ENCODE results near the gene MYO5A. TPM values are rescaled to one million over a fixed set of nuclear protein-coding genes. Genes with fewer than 3 reads are reported as not detected.

MYO5A gene
- total and polyA plus RNA-seq, 10 of the 15 experiments (the other 5 are each of a cell fraction or from before 2014, with no cell fraction given), result 4.2 to 42.9 (median 31.1) TPM

DNA sequence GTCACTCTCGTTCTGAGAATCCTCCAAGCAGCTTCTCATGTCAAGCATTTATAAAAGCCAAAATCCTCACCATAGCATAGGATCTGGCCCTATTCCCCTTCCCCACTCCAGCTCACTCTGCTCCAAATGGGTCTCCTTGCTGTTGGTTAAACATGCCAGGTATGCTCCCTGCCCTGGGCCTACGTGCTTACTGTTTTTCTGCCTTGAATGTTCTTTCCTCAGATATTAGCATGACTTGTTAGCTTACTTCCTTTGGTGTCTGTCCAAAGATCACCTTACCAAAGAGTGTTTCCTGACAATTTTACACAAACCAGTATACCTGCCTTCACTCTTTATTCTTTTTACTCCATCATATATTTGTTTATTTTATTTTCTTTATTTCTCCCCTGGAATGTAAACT lies 200.0 kb downstream of the MYO5A start (continued):
- TF ChIP-seq NR2C1 (IDR thresholded peaks at IDR 0.05) (no peak), NFIC (IDR thresholded peaks at IDR 0.05; ENCODE audit: low read depth, low read length) (no peak)
- TF ChIP-seq, protein P1, sequence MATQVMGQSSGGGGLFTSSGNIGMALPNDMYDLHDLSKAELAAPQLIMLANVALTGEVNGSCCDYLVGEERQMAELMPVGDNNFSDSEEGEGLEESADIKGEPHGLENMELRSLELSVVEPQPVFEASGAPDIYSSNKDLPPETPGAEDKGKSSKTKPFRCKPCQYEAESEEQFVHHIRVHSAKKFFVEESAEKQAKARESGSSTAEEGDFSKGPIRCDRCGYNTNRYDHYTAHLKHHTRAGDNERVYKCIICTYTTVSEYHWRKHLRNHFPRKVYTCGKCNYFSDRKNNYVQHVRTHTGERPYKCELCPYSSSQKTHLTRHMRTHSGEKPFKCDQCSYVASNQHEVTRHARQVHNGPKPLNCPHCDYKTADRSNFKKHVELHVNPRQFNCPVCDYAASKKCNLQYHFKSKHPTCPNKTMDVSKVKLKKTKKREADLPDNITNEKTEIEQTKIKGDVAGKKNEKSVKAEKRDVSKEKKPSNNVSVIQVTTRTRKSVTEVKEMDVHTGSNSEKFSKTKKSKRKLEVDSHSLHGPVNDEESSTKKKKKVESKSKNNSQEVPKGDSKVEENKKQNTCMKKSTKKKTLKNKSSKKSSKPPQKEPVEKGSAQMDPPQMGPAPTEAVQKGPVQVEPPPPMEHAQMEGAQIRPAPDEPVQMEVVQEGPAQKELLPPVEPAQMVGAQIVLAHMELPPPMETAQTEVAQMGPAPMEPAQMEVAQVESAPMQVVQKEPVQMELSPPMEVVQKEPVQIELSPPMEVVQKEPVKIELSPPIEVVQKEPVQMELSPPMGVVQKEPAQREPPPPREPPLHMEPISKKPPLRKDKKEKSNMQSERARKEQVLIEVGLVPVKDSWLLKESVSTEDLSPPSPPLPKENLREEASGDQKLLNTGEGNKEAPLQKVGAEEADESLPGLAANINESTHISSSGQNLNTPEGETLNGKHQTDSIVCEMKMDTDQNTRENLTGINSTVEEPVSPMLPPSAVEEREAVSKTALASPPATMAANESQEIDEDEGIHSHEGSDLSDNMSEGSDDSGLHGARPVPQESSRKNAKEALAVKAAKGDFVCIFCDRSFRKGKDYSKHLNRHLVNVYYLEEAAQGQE (IDR thresholded peaks at IDR 0.05; ENCODE audit: low read depth, low read length), result no peak

DNA sequence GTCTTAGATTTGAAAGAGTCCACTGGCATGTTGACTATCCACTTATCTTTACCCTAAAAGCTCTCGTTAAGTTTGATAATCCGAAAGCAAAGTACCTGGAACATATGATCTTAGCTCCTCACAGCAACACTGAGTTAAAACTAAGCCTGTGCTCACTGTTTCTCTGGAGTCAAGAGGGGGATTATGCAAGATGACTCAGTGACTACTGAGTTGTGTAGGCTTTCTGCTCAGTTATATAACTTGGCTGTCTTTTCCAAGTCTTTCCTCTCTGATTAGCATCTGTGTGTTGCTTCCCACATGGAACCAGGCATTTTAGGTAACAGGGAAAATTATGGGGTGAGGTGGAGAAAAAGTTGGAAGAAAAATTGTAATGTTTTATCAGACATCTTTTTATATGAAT lies 201.9 kb downstream of the MYO5A start:
- no TSS peak for BruUV-seq (replicated peaks)
- H3K4me1 ChIP-seq (ENCODE audit: control insufficient read depth, insufficient read depth, low read length), result peaks cover 12% of the 10 kb centered on the region
- no peaks in the 10 kb centered on the region for H3K9me3 ChIP-seq (replicated peaks; ENCODE audit: control insufficient read depth, insufficient read depth, low read length)
- in situ Hi-C loops (cut with MboI) (loop anchor here (5.0 kb wide), 1 partner anchor 406 kb away; no protein-coding TSS in a partner anchor), intact Hi-C loops (cut with micrococcal nuclease; ENCODE audit: unreplicated experiment) (no loop called here)
- H2AFZ ChIP-seq (ENCODE audit: control insufficient read depth, low read depth, low read length), result no peak overlapping the region
- TF ChIP-seq MYC (IDR thresholded peaks at IDR 0.05; ENCODE audit: insufficient read depth, insufficient read length, insufficient replicate concordance, low read length, severe bottlenecking) (no peak), NFXL1 (IDR thresholded peaks at IDR 0.05; ENCODE audit: borderline replicate concordance) (no peak)
- ChIA-PET RAD21 (ENCODE audit: unreplicated experiment) (interaction anchor here (1.1 to 2.4 kb wide), 3 partner anchors 18 to 407 kb away, joined by 3 to 13 read pairs (median 8); no protein-coding TSS in a partner anchor), POLR2A (no interaction called here), SMC1A (ENCODE audit: uncharacterized antibody, unreplicated experiment) (interaction anchor here (0.6 to 2.3 kb wide), 2 partner anchors 71 to 106 kb away, joined by 4 to 17 read pairs; no protein-coding TSS in a partner anchor), CTCF (interaction anchor here (1.7 to 6.4 kb wide), 3 partner anchors 70 to 408 kb away, joined by 6 to 35 read pairs (median 7); no protein-coding TSS in a partner anchor)
- no peak for ATAC-seq
- no peak overlapping the region for H3K27ac ChIP-seq (ENCODE audit: control insufficient read depth, insufficient read depth)
- no peak overlapping the region for H3K9ac ChIP-seq (ENCODE audit: control insufficient read depth, insufficient read depth, low read length)
- H3K4me2 ChIP-seq (ENCODE audit: control insufficient read depth, insufficient read depth), result no peak overlapping the region
- peaks cover 10 to 22% of the 10 kb centered on the region in 2 experiments for H3K36me3 ChIP-seq (ENCODE audit: control insufficient read depth in 2 of 2, insufficient read depth in 2 of 2, low read length in 1 of 2)
- H4K20me1 ChIP-seq (ENCODE audit: control insufficient read depth, insufficient read depth), result no peaks in the 10 kb centered on the region
- no peak for FAIRE-seq
- 100% methylated on average over 2 of the region's 2 CpGs for WGBS (ENCODE audit: insufficient coverage, insufficient replicate concordance, low lambda C conversion rate, missing lambda C conversion rate)
- no peaks in the 10 kb centered on the region for H3K27me3 ChIP-seq (replicated peaks in 1 of 2; ENCODE audit: control insufficient read depth in 2 of 2, insufficient read depth in 2 of 2, low read length in 1 of 2)
- H3K4me3 ChIP-seq, result no peak overlapping the region
- no peaks in the 10 kb centered on the region for H3K79me2 ChIP-seq (ENCODE audit: control insufficient read depth, insufficient read depth, low read length)
- no peak for DNase-seq (ENCODE audit: low read depth, low spot score)
